Duodenal mucosa (tissue), 2 donors: ENCODE measurements around the gene TLE2.
A peak's percentile ranks its signal among the peaks of the same experiment; 100 is the strongest.
"Not testable (repeated sequence)": the region's sequence is repeated elsewhere in the genome, so short reads cannot be mapped to it uniquely, and the experiment has no call there.

Experiments
- H3K27ac ChIP-seq: one replicate; pipeline ENCODE4 v1.7.0; 2013; ENCODE audit warnings: low read depth, low read length
- H3K27me3 ChIP-seq, 2 donors: one replicate each; pipeline ENCODE4 v1.7.0; 2013; ENCODE audit warnings: low read length in 2 of 2, control low read depth in 1 of 2; ENCODE audit not compliant: insufficient read depth in 2 of 2, control insufficient read depth in 1 of 2
- H3K36me3 ChIP-seq, 2 donors: one replicate each; pipeline ENCODE4 v1.7.0; 2013; ENCODE audit warnings: low read length in 2 of 2, control low read depth in 1 of 2; ENCODE audit not compliant: insufficient read depth in 2 of 2, control insufficient read depth in 1 of 2
- H3K4me1 ChIP-seq, 2 donors: one replicate each; pipeline ENCODE4 v1.7.0; 2013; ENCODE audit warnings: low read length in 2 of 2, control low read depth in 1 of 2; ENCODE audit not compliant: insufficient read depth in 2 of 2, control insufficient read depth in 1 of 2
- H3K4me3 ChIP-seq, 2 donors: one replicate each; pipeline ENCODE4 v1.7.0; 2013; ENCODE audit warnings: low read length in 2 of 2, low read depth in 1 of 2
- H3K9ac ChIP-seq, 2 donors: one replicate each; pipeline ENCODE4 v1.7.0; 2013; ENCODE audit warnings: low read length in 2 of 2, low read depth in 1 of 2
- H3K9me3 ChIP-seq, 2 donors: one replicate each; pipeline ENCODE4 v1.7.0; 2013; ENCODE audit warnings: low read length in 2 of 2, control low read depth in 1 of 2; ENCODE audit not compliant: control insufficient read depth in 1 of 2

Gene TLE2

DNA sequence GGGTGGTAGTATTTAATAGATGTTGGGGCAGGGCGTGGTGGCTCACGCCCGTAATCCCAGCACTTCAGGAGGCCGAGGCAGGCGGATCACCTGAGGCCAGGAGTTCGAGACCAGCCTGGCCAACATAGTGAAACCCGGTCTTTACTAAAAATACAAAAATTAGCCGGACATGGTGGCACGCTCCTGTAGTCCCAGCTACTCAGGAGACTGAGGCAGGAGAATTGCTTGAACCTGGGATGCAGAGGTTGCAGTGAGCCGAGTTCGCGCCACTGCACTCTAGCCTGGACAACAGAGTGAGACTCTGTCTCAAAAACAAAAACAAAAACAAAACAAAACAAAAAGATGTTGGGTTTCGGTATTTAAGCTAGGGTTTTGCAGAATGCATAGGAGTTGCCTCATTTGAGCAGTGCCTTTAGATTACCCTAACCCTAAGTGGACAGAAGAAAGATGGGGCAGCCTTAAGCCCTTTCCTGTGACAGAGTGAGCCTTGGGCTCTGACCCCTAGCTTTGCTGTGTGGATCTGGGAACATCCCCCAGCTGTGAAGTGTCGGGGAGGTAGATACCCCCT lies 8.0 kb upstream of the TLE2 start:
- H3K36me3 ChIP-seq, H3K27me3 ChIP-seq, H3K27ac ChIP-seq, H3K9me3 ChIP-seq, H3K4me3 ChIP-seq: not testable (repeated sequence)
- Histone ChIP-seq H3K9ac (peak overlapping the region in 1 of 2 donors; percentile 31), H3K4me1 (peaks cover 10 to 18% of the 10 kb centered on the region in 2 donors)

DNA sequence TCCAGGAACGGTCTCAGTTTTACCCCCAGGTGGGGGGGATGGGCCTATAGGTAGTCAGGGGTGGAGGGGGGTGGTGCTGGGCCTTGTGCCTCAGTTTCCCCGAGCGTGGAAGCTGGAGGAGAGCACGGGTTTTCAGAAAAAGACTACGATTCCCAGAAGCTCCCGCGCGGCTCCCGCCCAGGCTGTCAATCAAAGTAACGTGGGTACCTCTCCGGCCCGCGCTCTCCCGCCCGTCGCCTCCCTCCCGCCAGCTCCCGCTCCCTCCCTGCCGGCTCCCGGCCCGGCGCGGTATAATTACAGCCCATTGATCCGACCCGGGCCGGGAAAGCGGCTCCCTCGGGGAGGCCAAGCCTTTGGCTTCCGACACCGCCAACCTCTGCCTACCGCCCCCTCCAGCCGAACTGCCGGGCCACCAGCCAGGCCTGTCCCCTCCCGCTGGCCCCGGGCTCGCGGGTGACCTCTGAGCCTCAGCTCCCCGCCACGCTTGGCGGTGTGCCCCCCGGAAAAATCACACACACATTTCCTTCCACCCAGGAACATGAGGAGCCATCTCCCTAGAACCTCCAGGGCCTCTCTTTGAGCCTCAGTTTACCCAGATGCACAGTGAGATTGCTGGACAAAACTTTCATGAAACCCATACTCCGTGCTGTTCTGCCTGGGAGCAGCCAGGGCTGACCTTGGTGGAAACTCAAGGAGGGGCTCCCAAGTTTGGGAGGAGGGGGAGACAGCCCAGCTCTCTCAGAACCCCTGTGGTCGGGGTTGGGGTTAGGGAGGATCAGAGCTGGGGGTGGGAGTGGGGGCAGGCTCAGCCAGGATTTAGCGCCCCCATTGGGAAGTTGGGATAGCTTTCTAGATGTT lies 7.3 kb upstream of the TLE2 start:
- peak overlapping the region; percentile 78 for H3K27ac ChIP-seq
- peak overlapping the region; percentile 4 to 66 for H3K9ac ChIP-seq
- peaks cover 10 to 18% of the 10 kb centered on the region in 2 donors for H3K4me1 ChIP-seq
- H3K27me3 ChIP-seq, result no peaks in the 10 kb centered on the region
- no peaks in the 10 kb centered on the region for H3K36me3 ChIP-seq
- peak overlapping the region; percentile 78 to 82 for H3K4me3 ChIP-seq
- no peaks in the 10 kb centered on the region for H3K9me3 ChIP-seq

DNA sequence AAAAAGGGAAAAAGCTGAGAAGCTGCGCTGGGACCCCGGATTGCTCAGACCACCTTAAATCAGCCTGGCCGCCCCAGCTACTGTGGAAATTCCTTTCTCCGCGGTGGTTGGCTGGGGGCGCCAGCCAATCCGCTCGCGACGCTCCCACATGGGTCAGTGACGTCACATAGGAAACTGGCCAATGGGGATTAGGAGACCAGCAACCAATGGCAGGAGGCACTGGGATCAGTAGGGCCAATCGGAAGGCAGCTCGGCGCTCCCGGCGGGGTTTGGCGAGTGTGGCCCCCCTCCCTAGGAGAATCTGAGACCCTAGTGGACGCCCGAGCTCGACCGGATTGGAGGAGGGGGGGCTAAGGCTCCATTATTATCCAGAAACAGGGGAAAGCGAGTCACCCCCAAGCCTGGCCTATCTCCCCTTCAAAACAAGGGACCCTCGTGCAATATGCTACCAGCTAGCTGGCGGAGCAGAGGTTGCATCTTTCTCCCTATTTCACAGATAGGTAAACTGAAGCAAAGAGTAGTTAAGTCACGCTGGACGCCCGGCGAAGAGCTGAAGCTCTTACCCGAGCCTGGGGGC lies 6.5 kb upstream of the TLE2 start:
- Histone ChIP-seq H3K27ac (peak overlapping the region; percentile 78), H3K27me3 (no peaks in the 10 kb centered on the region), H3K4me3 (peak overlapping the region; percentile 78 to 82), H3K9ac (peak overlapping the region; percentile 77 to 86), H3K36me3 (no peaks in the 10 kb centered on the region), H3K9me3 (no peaks in the 10 kb centered on the region), H3K4me1 (peaks cover 10 to 18% of the 10 kb centered on the region in 2 donors)

DNA sequence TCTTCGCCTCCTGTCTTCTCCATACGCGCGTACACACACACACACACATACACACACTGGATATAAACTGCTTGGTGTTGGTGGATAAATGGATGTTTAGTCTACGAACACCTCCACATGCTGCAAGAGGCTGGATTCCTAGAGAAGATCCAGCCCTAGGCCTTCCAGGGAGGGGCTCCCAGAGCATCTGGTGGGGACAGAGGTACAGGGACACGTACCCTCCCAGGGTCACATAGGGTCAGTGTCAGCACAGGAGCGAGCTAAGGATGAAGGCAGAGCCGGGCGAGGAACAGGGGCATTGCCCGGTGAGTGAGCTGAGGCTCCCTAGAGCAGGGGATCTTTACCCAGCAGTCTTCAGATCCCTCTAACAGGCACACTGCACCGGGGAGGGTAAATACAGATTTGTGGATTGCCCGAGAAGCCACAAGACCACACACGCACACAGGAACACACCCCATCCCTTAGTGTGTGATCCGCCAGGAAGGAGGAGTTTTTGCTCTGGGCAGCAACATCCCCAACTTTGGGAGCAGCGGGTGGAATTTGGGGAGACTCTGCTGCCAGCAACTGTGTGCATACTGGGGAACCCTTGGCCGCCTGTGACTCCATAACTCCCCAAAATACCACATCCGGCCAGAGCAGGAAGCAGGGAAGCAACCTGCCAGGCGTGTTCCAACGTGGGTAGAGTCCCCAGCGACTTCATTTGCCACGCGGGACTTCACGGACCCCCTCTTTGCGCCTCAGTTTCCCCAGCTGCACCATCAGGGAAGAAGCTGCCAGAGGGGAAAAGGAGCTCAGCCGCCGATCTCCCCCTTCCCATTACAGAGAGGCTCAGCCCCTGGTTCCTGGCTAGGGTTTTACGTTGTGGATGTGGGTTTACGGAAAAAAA lies 5.8 kb upstream of the TLE2 start:
- H3K27ac ChIP-seq, result peak overlapping the region; percentile 78
- H3K9me3 ChIP-seq, result no peaks in the 10 kb centered on the region
- H3K4me3 ChIP-seq, result peak overlapping the region; percentile 78 to 82
- peaks cover 0 to 6% of the 10 kb centered on the region in 2 donors for H3K27me3 ChIP-seq
- no peaks in the 10 kb centered on the region for H3K36me3 ChIP-seq
- peak overlapping the region; percentile 77 to 86 for H3K9ac ChIP-seq
- H3K4me1 ChIP-seq, result peaks cover 10 to 18% of the 10 kb centered on the region in 2 donors

DNA sequence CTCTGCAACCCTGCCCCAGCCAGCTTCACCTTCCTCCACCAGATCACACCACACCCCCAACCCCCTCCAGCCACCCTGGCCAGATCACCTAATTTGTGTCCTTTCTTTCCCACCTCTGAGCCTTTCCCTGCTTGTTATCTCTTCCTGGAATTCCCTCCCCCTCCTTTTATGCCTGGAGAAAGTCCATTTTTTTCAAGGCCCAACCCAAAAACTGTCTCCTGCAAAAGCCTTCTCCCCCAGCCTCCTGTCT lies 5.3 kb upstream of the TLE2 start:
- Histone ChIP-seq H3K4me3 (peak overlapping the region; percentile 78 to 82), H3K36me3 (no peaks in the 10 kb centered on the region), H3K27me3 (peaks cover 0 to 7% of the 10 kb centered on the region in 2 donors), H3K4me1 (peaks cover 10 to 18% of the 10 kb centered on the region in 2 donors), H3K9ac (peak overlapping the region; percentile 77 to 86), H3K9me3 (no peaks in the 10 kb centered on the region), H3K27ac (no peak overlapping the region)

DNA sequence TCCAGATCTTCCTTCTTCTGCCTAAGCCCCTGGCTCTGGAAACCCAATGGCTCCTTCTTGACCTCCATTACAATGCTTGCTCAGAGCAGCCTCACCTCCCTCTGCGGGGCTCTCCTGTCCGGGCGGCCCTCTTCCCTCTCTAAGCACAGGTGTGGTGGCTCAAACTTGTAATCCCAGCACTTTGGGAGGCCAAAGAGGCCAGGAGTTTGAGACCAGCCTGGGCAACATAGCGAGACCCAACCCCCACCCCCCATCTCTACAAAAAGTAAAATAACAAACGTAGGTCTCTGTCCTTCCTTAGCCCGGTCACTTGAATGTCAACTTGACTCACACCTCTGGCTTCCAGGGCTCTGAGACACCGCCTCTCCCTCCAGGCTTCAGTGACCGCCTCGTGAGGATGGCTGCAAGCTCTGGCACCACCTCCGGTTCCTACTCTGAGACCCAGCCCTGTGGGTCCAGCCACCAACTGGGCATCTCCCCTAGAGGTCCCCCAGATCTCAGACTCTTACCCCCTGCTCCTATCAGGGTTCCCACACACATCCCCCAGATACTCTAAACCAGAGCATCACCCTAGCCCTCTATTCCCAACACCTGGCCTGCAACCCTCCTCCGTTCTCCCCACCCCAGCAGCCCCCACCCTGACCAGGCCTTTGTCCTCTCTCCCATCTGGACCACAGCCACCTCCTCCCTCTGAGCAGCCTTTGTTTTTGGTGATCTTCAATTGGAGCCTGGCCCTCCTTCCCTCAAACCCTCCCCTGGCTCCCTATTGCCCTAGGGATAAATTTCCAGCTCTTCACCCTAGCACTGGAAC lies 4.7 kb upstream of the TLE2 start:
- Histone ChIP-seq H3K9me3 (no peaks in the 10 kb centered on the region), H3K27me3 (peaks cover 0 to 7% of the 10 kb centered on the region in 2 donors), H3K9ac (peak overlapping the region in 1 of 2 donors; percentile 86), H3K27ac (no peak overlapping the region), H3K4me3 (peak overlapping the region in 1 of 2 donors; percentile 78), H3K36me3 (no peaks in the 10 kb centered on the region), H3K4me1 (peaks cover 10 to 18% of the 10 kb centered on the region in 2 donors)

DNA sequence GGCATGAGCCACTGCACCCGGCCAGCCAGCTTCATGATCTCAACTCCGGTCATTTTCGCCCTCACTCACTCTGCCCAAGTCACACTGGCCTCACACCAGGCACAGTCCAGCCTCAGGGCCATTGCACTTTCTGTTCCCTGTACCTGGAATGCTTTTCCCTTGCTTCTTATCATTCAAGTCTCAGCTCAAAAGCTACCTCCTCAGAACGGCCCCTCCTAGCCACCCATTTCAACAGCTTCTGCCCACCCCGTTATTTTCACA lies 2.5 kb upstream of the TLE2 start:
- H3K9ac ChIP-seq, result no peak overlapping the region
- H3K36me3 ChIP-seq, result no peaks in the 10 kb centered on the region
- peaks cover 13 to 15% of the 10 kb centered on the region in 2 donors for H3K4me1 ChIP-seq
- H3K27me3 ChIP-seq, result peaks cover 7 to 10% of the 10 kb centered on the region in 2 donors
- H3K9me3 ChIP-seq, result no peaks in the 10 kb centered on the region
- no peak overlapping the region for H3K4me3 ChIP-seq
- no peak overlapping the region for H3K27ac ChIP-seq

DNA sequence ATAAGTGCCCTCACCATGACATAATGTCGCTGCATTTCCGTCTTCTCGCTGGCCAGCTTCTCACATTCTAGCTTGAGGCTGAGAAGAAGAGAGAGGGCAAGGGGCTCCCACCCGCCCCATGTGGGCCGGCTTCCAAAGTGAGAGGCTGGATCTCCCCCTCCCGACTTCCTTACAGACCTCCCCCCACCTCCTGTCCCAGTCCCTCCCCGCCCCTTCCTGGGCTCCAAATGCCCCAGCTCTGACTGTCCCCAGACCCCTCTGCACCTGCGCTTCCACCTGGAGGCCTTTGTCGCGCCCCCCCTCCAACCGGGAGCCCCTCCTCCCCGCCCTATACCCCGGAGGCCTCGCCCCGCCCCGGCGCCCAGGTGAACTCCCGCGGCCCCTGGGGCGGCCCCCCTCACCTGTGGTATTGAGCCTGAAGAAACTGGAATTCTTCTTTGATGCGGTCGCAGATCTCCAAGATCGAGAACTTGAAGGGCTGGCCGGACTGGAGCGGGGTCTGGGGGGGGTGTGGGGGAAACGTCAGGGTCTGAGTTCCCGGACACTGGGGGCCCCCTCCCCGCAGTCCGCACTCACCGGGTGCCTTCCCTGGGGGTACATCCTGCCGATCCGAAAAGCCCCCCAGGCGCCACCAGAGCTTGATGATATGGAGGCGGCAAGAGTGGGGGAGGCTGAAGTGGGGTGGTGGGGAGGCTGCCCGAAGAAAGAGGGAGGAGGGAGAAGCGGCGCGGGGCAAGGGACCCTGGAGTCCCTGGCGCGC lies 595 bp downstream of the TLE2 start:
- Histone ChIP-seq H3K9me3 (no peaks in the 10 kb centered on the region), H3K27ac (peak overlapping the region; percentile 10), H3K4me1 (peaks cover 13% of the 10 kb centered on the region in 2 donors), H3K27me3 (peaks cover 7 to 10% of the 10 kb centered on the region in 2 donors), H3K4me3 (peak overlapping the region; percentile 60), H3K36me3 (no peaks in the 10 kb centered on the region), H3K9ac (peak overlapping the region in 1 of 2 donors; percentile 48)

DNA sequence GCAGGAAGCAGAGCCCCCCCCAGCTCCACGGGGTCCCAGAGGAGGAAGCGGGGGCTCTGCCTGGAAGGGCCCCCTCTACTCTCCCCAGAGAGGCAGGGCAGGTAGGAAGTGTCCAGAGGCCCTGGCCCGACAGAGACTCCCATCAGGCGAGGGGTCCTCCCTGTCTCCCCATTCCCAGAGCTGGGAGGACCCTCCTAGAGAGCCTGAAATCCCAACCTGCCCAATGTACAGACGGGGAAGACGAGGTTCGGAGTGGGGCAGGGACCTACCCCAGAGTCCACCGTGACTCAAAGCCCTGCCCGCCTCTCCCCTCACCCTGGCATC lies 1.1 kb downstream of the TLE2 start:
- Histone ChIP-seq H3K27ac (no peak overlapping the region), H3K27me3 (peaks cover 7 to 10% of the 10 kb centered on the region in 2 donors), H3K9me3 (no peaks in the 10 kb centered on the region), H3K9ac (no peak overlapping the region), H3K36me3 (no peaks in the 10 kb centered on the region), H3K4me1 (peaks cover 13% of the 10 kb centered on the region in 2 donors), H3K4me3 (peak overlapping the region in 1 of 2 donors; percentile 60)
